Left ventricle myocardium inferior (tissue), 1 donor: Measurements from ENCODE around the gene ERICH3. TPM values are rescaled to one million over a fixed set of nuclear protein-coding genes. Genes with fewer than 3 reads are reported as not detected.

Source experiments
- DNase-seq: peaks from one replicate; pipeline ENCODE4 v3.0.0-alpha.2; 2020
- H3K27ac ChIP-seq: fragments of 200-600 bp; replicated peaks from 2 replicates; pipeline ENCODE4 v1.8.0; 2021
- H3K27me3 ChIP-seq: fragments of 200-600 bp; 2 replicates; pipeline ENCODE4 v1.8.0; 2021; ENCODE audit warnings: low read depth
- H3K36me3 ChIP-seq: fragments of 200-600 bp; 2 replicates; pipeline ENCODE4 v1.8.0; 2021
- H3K4me1 ChIP-seq: fragments of 200-600 bp; 2 replicates; pipeline ENCODE4 v1.8.0; 2021
- H3K4me3 ChIP-seq: fragments of 200-600 bp; 2 replicates; pipeline ENCODE4 v1.8.0; 2021; ENCODE audit warnings: mild to moderate bottlenecking, moderate library complexity
- H3K9me3 ChIP-seq: fragments of 200-600 bp; replicated peaks from 2 replicates; pipeline ENCODE4 v1.8.0; 2021
- intact Hi-C: fragments of 100-400 bp; cut with micrococcal nuclease; formaldehyde crosslinking; loops from one replicate; pipeline ENCODE4 v1.11.0; 2022
- long read RNA-seq: library from polyadenylated mRNA; unstranded; transcript quantifications from one replicate; pipeline ENCODE4 v2.0.0, GENCODE V29; 2021
- total RNA-seq: library from RNA; stranded (reverse); fragmentation: NEBNext Ultra II Directional; extraction: Animal tissue kit (Norgen Biotek cat#: 25700); gene quantifications from one replicate; pipeline ENCODE4 v1.2.1, GENCODE V29; 2021
- TF ChIP-seq, protein P1 (sequence below): fragments of 200-600 bp; IDR thresholded peaks from 2 replicates; pipeline ENCODE4 v1.8.0; 2021; ENCODE audit warnings: antibody characterized with exemption, mild to moderate bottlenecking, borderline replicate concordance
- donor health status: DM: no; HTN: yes; CAD: no; lungs with severe emphysema.

Gene ERICH3, protein sequence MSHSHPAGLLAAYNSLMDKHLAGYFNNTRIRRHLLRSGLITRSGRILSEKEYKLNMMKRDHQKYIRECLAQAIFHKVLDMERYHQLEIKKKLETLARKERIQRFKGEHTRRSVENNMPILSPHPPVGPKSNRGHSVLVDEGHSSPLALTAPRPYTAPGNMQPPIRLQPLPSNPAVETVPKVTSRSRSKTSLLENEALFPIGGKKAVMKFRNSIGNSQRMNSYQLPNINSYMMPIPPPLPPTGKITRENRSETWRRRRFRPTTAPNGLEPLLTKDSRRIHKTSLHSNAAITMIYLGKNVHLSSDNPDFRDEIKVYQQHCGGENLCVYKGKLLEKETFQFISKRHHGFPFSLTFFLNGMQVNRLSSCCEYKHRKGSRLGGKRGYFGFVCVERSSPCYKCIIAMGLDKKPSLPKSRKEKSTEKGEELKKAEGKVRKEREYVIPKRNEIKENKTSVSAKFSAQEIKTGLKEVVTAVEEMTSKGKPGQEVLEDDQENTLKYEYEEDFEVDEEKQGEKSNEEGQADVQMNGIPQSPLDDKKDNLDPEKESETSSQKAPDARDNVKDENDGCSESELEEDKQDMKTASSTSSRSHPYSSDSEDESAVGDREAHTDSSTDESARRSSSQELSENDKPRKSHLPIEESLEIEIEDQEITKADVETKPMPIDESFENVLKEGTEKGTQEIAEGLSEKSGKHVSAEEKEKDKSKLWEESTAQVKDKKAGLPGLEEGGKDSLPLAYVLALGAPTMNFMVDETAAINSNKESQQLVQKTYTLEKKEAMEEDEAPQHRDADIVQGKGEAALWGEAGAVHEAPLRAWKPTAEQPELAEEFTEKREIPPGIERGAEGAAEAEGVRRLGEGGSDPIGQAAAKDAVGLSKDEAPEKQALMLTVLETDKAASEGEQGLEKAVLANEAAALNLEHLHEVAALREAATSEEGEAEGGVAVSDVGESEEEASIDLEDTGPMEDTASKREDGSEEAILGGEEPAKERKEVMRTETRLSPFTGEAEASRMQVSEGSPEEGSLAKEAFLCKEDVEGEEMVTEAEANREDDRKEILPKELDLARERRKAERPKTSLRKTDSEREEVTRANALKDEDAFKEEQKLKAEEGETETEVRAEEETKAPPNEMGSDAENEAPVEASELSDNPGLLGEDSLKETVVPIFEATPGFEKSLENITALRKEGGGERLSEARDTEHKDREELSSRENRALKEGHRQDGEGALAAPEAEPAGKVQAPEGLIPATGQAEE (N-terminal part only)
- total RNA-seq, result not detected
- long read RNA-seq, result 0 reads

DNA sequence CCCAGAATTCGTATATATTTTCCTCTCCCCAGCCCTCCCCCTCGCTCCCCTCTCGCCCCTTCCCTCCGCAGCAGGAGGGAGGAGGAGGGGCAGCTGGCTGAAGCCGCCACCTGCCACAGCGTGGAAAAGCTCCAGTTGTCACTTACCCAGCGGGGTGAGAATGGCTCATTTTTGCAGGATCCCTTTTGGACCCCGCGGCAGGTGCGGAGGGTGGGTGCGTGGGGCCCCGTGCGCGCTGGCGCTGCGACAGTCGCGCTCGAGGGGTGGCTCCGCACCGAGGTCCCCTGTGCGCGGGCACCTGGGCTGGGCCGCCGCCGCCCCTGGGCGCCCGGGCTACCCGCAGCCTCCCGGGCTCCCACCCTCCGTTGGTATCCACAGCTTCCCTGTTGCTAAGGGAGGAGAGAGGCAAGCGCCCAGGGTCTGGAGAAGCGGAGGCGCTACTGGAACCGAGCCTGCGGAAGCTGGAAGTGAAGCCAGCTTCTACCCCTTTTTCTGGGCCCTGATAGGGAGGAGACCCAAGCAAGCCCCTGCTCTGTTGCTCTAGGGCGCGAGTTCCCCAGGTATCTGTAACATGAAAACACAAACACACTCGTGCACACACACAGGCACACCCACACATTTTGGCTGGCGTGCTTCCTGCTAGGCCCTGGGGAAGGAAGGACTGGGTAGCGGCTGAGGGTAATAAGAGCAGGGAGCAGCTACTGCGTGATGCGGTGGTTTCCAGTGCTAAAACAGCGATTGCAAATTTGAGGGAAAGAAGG, at the start of gene ERICH3:
Gene ERICH3, minus strand, starts transcription at position 442 of the 761 bp plus-strand sequence. Its CDS starts 273 bp downstream, at position 169.
- TF ChIP-seq, protein P1, sequence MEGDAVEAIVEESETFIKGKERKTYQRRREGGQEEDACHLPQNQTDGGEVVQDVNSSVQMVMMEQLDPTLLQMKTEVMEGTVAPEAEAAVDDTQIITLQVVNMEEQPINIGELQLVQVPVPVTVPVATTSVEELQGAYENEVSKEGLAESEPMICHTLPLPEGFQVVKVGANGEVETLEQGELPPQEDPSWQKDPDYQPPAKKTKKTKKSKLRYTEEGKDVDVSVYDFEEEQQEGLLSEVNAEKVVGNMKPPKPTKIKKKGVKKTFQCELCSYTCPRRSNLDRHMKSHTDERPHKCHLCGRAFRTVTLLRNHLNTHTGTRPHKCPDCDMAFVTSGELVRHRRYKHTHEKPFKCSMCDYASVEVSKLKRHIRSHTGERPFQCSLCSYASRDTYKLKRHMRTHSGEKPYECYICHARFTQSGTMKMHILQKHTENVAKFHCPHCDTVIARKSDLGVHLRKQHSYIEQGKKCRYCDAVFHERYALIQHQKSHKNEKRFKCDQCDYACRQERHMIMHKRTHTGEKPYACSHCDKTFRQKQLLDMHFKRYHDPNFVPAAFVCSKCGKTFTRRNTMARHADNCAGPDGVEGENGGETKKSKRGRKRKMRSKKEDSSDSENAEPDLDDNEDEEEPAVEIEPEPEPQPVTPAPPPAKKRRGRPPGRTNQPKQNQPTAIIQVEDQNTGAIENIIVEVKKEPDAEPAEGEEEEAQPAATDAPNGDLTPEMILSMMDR, result no peak
- Histone ChIP-seq H3K4me3 (peak within 1 kb of the TSS; percentile 58), H3K27me3 (peaks cover 49% of the 10 kb centered on the region), H3K9me3 (peaks cover 19% of the 10 kb centered on the region), H3K36me3 (no peaks in the 10 kb centered on the region), H3K4me1 (peaks cover 7% of the 10 kb centered on the region), H3K27ac (no peak within 1 kb of the TSS)
- intact Hi-C loops, result no loop called here
- no peak for DNase-seq

DNA sequence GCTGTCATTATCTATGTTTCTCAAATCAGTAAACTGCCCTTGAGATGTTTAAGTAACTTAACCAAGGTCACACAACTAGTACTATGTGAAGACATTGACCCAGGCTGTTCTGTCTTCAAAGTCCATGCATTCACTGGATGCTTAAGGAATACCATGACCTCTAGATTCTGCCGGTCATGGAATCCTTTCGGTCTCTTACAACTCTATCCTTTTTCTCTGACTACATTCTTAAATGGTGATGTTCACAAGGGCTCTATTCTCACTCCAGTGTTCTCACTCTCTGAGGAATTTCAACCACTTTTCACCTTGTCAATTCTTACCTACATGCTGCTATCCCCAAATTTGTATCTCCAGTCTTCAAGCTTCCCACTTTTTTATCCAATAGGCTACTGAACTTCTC, 44.0 kb upstream of the ERICH3 start:
- Histone ChIP-seq H3K27me3 (no peaks in the 10 kb centered on the region), H3K36me3 (peaks cover 83% of the 10 kb centered on the region)

DNA sequence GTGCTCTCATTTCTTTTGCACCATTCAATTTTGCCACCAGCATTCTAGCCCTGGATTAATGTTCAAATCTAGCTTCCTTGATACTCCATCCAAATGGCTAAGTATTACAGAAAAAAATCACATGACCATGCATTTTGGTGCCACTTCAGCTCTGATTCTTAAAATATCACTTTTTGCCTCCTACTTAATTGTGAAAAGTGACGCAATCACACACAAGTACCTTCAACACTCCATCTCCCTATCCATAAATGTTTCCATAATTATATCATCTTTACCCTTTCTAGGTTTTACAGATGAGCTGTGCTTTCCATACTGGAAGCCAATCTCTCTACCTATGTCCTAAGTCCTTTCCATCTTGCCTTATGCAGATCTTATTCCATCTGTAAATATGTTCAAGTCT, 43.2 kb upstream of the ERICH3 start:
- peaks cover 79% of the 10 kb centered on the region for H3K36me3 ChIP-seq
- intact Hi-C loops, result no loop called here
- TF ChIP-seq, protein P1, result no peak
- no peak overlapping the region for H3K27ac ChIP-seq
- no peak for DNase-seq
- no peaks in the 10 kb centered on the region for H3K27me3 ChIP-seq
- H3K4me3 ChIP-seq, result no peak overlapping the region
- no peaks in the 10 kb centered on the region for H3K9me3 ChIP-seq
- H3K4me1 ChIP-seq, result peaks cover 12% of the 10 kb centered on the region

More for the DNA sequence above, 44.0 kb upstream of the ERICH3 start:
- TF ChIP-seq, protein P1, result no peak
- Histone ChIP-seq H3K4me1 (peaks cover 12% of the 10 kb centered on the region), H3K4me3 (no peak overlapping the region), H3K9me3 (no peaks in the 10 kb centered on the region), H3K27ac (no peak overlapping the region)
- no peak for DNase-seq
- intact Hi-C loops, result no loop called here

DNA sequence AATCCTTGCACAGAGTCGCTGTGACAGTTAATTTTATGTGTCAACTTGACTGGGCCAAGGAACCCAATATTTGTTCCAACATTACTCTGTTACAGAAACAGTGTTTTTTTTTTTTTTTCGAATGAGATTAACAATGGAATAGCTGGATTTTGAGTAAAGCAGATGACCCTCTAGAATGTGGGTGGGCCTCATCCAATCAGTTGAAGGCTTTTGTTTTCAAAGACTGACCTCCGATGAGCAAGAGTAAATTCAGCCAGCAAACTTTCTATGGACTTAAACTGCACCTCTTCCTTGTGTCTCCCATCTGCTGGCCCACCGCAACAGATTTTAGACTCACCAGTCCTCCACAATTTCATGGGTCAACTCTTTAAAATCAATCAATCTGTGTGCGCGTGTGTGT, 42.2 kb upstream of the ERICH3 start:
- TF ChIP-seq, protein P1, result no peak
- no peaks in the 10 kb centered on the region for H3K27me3 ChIP-seq
- no peak for DNase-seq
- intact Hi-C loops, result no loop called here
- peaks cover 12% of the 10 kb centered on the region for H3K4me1 ChIP-seq
- no peaks in the 10 kb centered on the region for H3K9me3 ChIP-seq
- H3K27ac ChIP-seq, result no peak overlapping the region
- peaks cover 79% of the 10 kb centered on the region for H3K36me3 ChIP-seq
- H3K4me3 ChIP-seq, result no peak overlapping the region
